ENCODE results near the gene TOE1. TPM values are rescaled to one million over a fixed set of nuclear protein-coding genes. Genes with fewer than 3 reads are reported as not detected.

The TOE1 gene
- polyA plus RNA-seq, 1 of the 3 experiments (the other 2 are of a cell fraction), result 19.1 TPM

GRCh38 chr1:45375104-45376090 lies 35.4 kb downstream of the TOE1 start:
- no peak overlapping the region for H3K4me3 ChIP-seq (ENCODE audit: low read depth in 2 of 2, low read length in 1 of 2)
- no peak for TF ChIP-seq SIN3A (IDR thresholded peaks at IDR 0.05; ENCODE audit: borderline replicate concordance, low read depth, low read length)
- no peak for TF ChIP-seq TEAD4 (IDR thresholded peaks at IDR 0.05; ENCODE audit: borderline replicate concordance, insufficient read depth)
- no peak for TF ChIP-seq REST (IDR thresholded peaks at IDR 0.05; ENCODE audit: low read depth, low read length)
- no peak for TF ChIP-seq RFX5 (IDR thresholded peaks at IDR 0.05; ENCODE audit: low read length)
- TF ChIP-seq CTCF (IDR thresholded peaks at IDR 0.05), result no peak; the same call in 1 of the 2 replicates
- TF ChIP-seq ZBTB33 (IDR thresholded peaks at IDR 0.05; ENCODE audit: borderline replicate concordance, low read depth), result no peak
- TF ChIP-seq TAF1 (IDR thresholded peaks at IDR 0.05; ENCODE audit: borderline replicate concordance, low read depth, low read length), result no peak
- TF ChIP-seq ELF1 (IDR thresholded peaks at IDR 0.05), result no peak
- no peak for TF ChIP-seq GABPA (IDR thresholded peaks at IDR 0.05; ENCODE audit: low read depth)
- TF ChIP-seq JUND (IDR thresholded peaks at IDR 0.05), result no peak
- no peak for TF ChIP-seq CHD2 (IDR thresholded peaks at IDR 0.05; ENCODE audit: low read length, partially characterized antibody)
- no peak for TF ChIP-seq RAD21 (IDR thresholded peaks at IDR 0.05; ENCODE audit: low read length)
- no peak for TF ChIP-seq GATA2 (CRISPR knock-in tag; IDR thresholded peaks at IDR 0.05)
- no peak for TF ChIP-seq RXRA (IDR thresholded peaks at IDR 0.05; ENCODE audit: borderline replicate concordance, low read depth)
- TF ChIP-seq MAX (IDR thresholded peaks at IDR 0.05; ENCODE audit: low read depth), result no peak
- no peak for TF ChIP-seq NRF1 (IDR thresholded peaks at IDR 0.05; ENCODE audit: low read depth, low read length)
- TF ChIP-seq MXI1 (IDR thresholded peaks at IDR 0.05; ENCODE audit: low read depth, low read length), result no peak
- no peaks in the 10 kb centered on the region for H3K79me2 ChIP-seq (ENCODE audit: insufficient read depth)
- H3F3A ChIP-seq (replicated peaks; ENCODE audit: insufficient read depth), result no peaks in the 10 kb centered on the region
- no peak overlapping the region for H3K9ac ChIP-seq
- H3K9me3 ChIP-seq, result no peaks in the 10 kb centered on the region
- H3K4me1 ChIP-seq (ENCODE audit: control insufficient read depth in 1 of 2, insufficient read depth in 2 of 2, low read depth in 1 of 2, low read length in 1 of 2), result no peaks in the 10 kb centered on the region
- WGBS (ENCODE audit: low lambda C conversion rate), result 44% methylated on average over 3 of the region's 3 CpGs
- no peak for DNase-seq
- H3K4me2 ChIP-seq, result no peak overlapping the region
- POLR2A ChIA-PET, result no interaction called here
- H3K36me3 ChIP-seq (replicated peaks in 1 of 2; ENCODE audit: control insufficient read depth in 1 of 2, insufficient read depth in 2 of 2, low read length in 1 of 2), result no peaks in the 10 kb centered on the region
- H4K20me1 ChIP-seq (ENCODE audit: insufficient read depth), result no peaks in the 10 kb centered on the region
- H3K27ac ChIP-seq (ENCODE audit: low read depth in 2 of 2, low read length in 1 of 2), result no peak overlapping the region
- CTCF ChIA-PET, result interaction anchor here (1.0 to 2.2 kb wide), 2 partner anchors 16 to 71 kb away, joined by 4 to 12 read pairs; no protein-coding TSS in a partner anchor
- no peak overlapping the region for H2AFZ ChIP-seq (ENCODE audit: low read depth)
- H3K9me2 ChIP-seq, result no peaks in the 10 kb centered on the region
- no peaks in the 10 kb centered on the region for H3K27me3 ChIP-seq (ENCODE audit: insufficient read depth)

Data from SK-N-SH (cell line).